ENCODE data around the gene EHD2.
"Not testable (repeated sequence)": the region's sequence is repeated elsewhere in the genome, so short reads cannot be mapped to it uniquely, and the experiment has no call there.

DNA sequence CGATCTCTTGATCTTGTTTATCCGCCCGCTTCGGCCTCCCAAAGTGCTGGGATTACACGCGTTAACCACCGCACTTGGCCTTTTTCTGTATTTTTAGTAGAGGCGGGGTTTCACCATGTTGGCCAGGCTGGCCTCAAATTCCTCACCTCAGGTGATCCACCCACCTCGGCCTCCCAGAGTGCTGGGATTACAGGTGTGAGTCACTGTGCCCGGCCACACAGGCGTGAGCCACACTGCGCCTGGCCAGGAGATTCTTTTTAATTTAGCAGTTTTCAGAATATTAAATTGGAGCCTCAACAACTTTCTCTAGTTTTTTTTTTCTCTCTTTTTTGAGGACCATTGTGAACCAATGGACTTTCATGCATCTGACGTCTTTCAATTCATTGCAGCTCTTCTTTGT, 76.6 kb downstream of the EHD2 start:
- TF ChIP-seq, protein P1, sequence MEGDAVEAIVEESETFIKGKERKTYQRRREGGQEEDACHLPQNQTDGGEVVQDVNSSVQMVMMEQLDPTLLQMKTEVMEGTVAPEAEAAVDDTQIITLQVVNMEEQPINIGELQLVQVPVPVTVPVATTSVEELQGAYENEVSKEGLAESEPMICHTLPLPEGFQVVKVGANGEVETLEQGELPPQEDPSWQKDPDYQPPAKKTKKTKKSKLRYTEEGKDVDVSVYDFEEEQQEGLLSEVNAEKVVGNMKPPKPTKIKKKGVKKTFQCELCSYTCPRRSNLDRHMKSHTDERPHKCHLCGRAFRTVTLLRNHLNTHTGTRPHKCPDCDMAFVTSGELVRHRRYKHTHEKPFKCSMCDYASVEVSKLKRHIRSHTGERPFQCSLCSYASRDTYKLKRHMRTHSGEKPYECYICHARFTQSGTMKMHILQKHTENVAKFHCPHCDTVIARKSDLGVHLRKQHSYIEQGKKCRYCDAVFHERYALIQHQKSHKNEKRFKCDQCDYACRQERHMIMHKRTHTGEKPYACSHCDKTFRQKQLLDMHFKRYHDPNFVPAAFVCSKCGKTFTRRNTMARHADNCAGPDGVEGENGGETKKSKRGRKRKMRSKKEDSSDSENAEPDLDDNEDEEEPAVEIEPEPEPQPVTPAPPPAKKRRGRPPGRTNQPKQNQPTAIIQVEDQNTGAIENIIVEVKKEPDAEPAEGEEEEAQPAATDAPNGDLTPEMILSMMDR (conservative IDR thresholded peaks at IDR 0.05; ENCODE audit: low read depth, low read length): not testable (repeated sequence)
- TF ChIP-seq EZH2 (IDR thresholded peaks at IDR 0.05; ENCODE audit: borderline replicate concordance, low read depth, low read length, poor library complexity, severe bottlenecking): not testable (repeated sequence)

Data from A673 (cell line).